Smooth muscle cell of bladder (primary cell): ENCODE measurements around the gene C1QL3. TPM values are rescaled to one million over a fixed set of nuclear protein-coding genes. Genes with fewer than 3 reads are reported as not detected.

ENCODE experiments used
- total RNA-seq: library from RNA; depleted of rRNA; stranded (reverse); fragments of >200 nt; gene quantifications from 2 replicates; pipeline ENCODE4 v1.2.3, GENCODE V29; 2014

The C1QL3 gene
- total RNA-seq, result under 0.01 TPM in 2 replicates

DNA sequence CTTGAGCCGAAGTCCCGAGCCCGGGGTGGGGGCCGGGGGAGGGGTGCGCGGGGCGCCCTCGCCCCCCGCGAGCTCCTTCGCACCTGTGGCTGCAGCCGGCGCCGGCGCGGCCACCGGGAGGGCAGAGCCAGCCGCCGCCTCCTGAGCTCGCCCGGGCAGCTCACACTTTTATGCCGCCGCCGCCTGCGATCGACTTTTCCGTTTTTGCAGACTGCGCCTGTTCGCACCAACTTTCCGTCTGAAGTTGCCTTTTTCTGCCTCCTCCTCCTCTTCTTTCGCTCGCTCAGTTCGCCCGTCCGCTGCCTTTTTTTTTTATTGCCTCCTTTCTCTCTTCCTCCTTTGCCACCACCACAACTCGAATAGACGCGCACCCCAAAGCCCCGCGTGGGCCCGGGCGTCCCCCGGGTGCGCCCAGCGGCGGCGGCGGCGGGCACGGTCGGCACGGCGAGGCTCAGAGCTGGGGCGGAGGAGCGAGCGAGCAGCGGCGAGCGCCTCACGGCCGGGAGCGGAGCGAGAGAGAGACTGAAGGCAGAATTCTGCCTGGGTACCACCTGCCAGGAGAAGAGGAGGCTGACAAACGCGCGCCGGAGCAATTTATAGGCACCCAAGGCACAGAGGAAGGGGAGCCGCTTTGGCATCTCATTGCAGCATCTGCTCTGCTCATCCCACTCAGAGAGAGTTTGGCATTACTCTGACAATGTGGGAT, at the start of gene C1QL3:
TSS of gene C1QL3 (minus strand) at position 569 of the 706 bp plus-strand sequence. CDS start 814 bp downstream, outside the sequence.

Other genes with a start within 250 kb of the C1QL3 start
- 13.8 and 15.3 TPM in 2 replicates for gene PTER, start 84.9 kb downstream of the C1QL3 start, total RNA-seq